Measurements from ENCODE around the gene GREB1.

GREB1 gene

GRCh38 chr2:11588228-11589110 lies 54.6 kb downstream of the GREB1 start:
- in situ Hi-C loops (cut with HindIII; ENCODE audit: low sequenced_read_pairs): no loop called here
- no peak for DNase-seq (ENCODE audit: low read depth, low spot score)
- H3K4me3 ChIP-seq (ENCODE audit: low read depth, low read length): no peak overlapping the region
- no peak for TF ChIP-seq CTCF (IDR thresholded peaks at IDR 0.05; ENCODE audit: low read depth, low read length)

- peak; percentile 5 for TF ChIP-seq CTCF (IDR thresholded peaks at IDR 0.05; ENCODE audit: low read depth, low read length)
- H3K4me3 ChIP-seq (ENCODE audit: low read depth, low read length): no peak overlapping the region
- in situ Hi-C loops (cut with HindIII; ENCODE audit: low sequenced_read_pairs): no loop called here
- DNase-seq (ENCODE audit: low read depth, low spot score): no peak
These were observed 55.6 kb downstream of the GREB1 start for GRCh38 chr2:11589316-11589940.

GRCh38 chr2:11590193-11590592 lies 56.3 kb downstream of the GREB1 start:
- H3K4me3 ChIP-seq (ENCODE audit: low read depth, low read length): no peak overlapping the region
- DNase-seq (ENCODE audit: low read depth, low spot score): no peak
- in situ Hi-C loops (cut with HindIII; ENCODE audit: low sequenced_read_pairs): no loop called here
- TF ChIP-seq CTCF (IDR thresholded peaks at IDR 0.05; ENCODE audit: low read depth, low read length): no peak

- no peak for TF ChIP-seq CTCF (IDR thresholded peaks at IDR 0.05; ENCODE audit: low read depth, low read length)
- in situ Hi-C loops (cut with HindIII; ENCODE audit: low sequenced_read_pairs): no loop called here
- no peak overlapping the region for H3K4me3 ChIP-seq (ENCODE audit: low read depth, low read length)
- no peak for DNase-seq (ENCODE audit: low read depth, low spot score)
These were observed 57.2 kb downstream of the GREB1 start for GRCh38 chr2:11591091-11591490.

GRCh38 chr2:11592671-11593574 lies 59.1 kb downstream of the GREB1 start:
- TF ChIP-seq CTCF (IDR thresholded peaks at IDR 0.05; ENCODE audit: low read depth, low read length): no peak
- no peak for DNase-seq (ENCODE audit: low read depth, low spot score)
- in situ Hi-C loops (cut with HindIII; ENCODE audit: low sequenced_read_pairs): no loop called here
- no peak overlapping the region for H3K4me3 ChIP-seq (ENCODE audit: low read depth, low read length)

- no peak for TF ChIP-seq CTCF (IDR thresholded peaks at IDR 0.05; ENCODE audit: low read depth, low read length)
- no peak for DNase-seq (ENCODE audit: low read depth, low spot score)
- in situ Hi-C loops (cut with HindIII; ENCODE audit: low sequenced_read_pairs): no loop called here
- no peak overlapping the region for H3K4me3 ChIP-seq (ENCODE audit: low read depth, low read length)
These were observed 63.0 kb downstream of the GREB1 start for GRCh38 chr2:11596801-11597200.
